GM18858 (cell line): ENCODE data around the gene SLC4A5.

ENCODE experiments used
- ATAC-seq: cut with Tn5 transposase; IDR thresholded peaks from one replicate; pipeline ENCODE4 v1.9.1; 2021; ENCODE audit not compliant: unreplicated experiment

The SLC4A5 gene

GRCh38 chr2:74174909-74175308 lies 168.3 kb downstream of the SLC4A5 start:
- ATAC-seq = no peak

GRCh38 chr2:74168739-74169138 lies 174.5 kb downstream of the SLC4A5 start:
- no peak for ATAC-seq
